ENCODE results near the gene TM2D3. TPM values are rescaled to one million over a fixed set of nuclear protein-coding genes. Genes with fewer than 3 reads are reported as not detected.

The TM2D3 gene
- total and polyA plus RNA-seq, 8 donors, result 20.4 to 128 (median 46.2) TPM

DNA sequence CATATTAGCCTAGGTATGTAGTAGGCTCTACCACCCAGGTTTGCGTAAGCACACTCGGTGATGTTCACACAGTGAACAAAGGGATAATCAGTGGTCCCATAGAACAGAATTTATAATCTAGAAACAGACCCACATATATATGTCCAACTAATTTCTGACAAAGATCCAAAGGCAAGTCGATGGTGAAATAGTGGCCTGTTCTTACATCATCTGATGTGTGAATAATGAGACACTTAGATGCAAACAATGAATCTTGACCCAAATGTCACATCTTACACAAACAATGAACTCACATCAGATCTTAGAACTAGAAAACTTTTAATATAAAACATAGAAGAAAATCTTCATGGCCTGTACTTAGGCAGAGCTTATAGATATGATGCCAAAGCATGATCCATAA, 17.6 kb upstream of the TM2D3 start:
- Histone ChIP-seq H3K4me1 (no peaks in the 10 kb centered on the region), H3K36me3 (peaks cover 9 to 78% (median 72%) of the 10 kb centered on the region in 4 donors), H3K9me3 (peaks cover 0 to 8% (median 2%) of the 10 kb centered on the region in 4 donors), H3K27me3 (no peaks in the 10 kb centered on the region), H3K4me3 (no peak overlapping the region), H3K27ac (no peak overlapping the region)
- no peak for DNase-seq
- intact Hi-C loops (cut with DNase I; ENCODE audit: low total_unique reads), result no loop called here
- TF ChIP-seq EP300 (IDR thresholded peaks at IDR 0.05) (no peak), POLR2A (IDR thresholded peaks at IDR 0.05) (no peak), POLR2AphosphoS5 (IDR thresholded peaks at IDR 0.05) (no peak)
- TF ChIP-seq, protein P1, sequence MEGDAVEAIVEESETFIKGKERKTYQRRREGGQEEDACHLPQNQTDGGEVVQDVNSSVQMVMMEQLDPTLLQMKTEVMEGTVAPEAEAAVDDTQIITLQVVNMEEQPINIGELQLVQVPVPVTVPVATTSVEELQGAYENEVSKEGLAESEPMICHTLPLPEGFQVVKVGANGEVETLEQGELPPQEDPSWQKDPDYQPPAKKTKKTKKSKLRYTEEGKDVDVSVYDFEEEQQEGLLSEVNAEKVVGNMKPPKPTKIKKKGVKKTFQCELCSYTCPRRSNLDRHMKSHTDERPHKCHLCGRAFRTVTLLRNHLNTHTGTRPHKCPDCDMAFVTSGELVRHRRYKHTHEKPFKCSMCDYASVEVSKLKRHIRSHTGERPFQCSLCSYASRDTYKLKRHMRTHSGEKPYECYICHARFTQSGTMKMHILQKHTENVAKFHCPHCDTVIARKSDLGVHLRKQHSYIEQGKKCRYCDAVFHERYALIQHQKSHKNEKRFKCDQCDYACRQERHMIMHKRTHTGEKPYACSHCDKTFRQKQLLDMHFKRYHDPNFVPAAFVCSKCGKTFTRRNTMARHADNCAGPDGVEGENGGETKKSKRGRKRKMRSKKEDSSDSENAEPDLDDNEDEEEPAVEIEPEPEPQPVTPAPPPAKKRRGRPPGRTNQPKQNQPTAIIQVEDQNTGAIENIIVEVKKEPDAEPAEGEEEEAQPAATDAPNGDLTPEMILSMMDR (IDR thresholded peaks at IDR 0.05), result no peak
- 92 to 97% (median 95%) methylated on average over 3 of the region's 3 CpGs for WGBS, 5 donors

DNA sequence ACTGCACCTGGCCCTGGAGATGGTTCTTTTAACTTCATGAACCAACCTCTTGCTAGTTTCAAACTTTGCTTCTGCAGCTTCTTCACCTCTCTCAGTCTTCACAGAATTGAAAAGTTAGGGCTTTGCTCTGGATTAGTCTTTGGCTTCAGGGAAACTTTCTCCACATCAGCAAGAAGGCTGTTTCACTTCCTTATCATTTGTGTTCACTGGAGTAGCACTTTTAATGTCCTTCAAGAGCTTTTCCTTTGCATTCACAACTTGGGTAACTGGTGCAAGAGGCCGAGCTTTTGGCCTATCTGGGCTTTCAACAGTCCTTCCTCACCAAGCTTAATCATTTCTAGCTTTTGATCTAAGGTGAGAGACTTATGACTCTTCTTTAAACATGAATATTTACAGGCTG, 15.7 kb upstream of the TM2D3 start:
- TF ChIP-seq, protein P1 (IDR thresholded peaks at IDR 0.05), result no peak
- TF ChIP-seq EP300 (IDR thresholded peaks at IDR 0.05) (no peak), POLR2AphosphoS5 (IDR thresholded peaks at IDR 0.05) (no peak)
- no peak for DNase-seq
- Histone ChIP-seq H3K36me3 (peaks cover 9 to 62% (median 57%) of the 10 kb centered on the region in 4 donors), H3K4me1 (no peaks in the 10 kb centered on the region), H3K27me3 (no peaks in the 10 kb centered on the region), H3K4me3 (no peak overlapping the region), H3K27ac (no peak overlapping the region), H3K9me3 (peaks cover 0 to 8% (median 2%) of the 10 kb centered on the region in 4 donors)
- 79 to 100% (median 92%) methylated on average over 1 of the region's 1 CpG for WGBS, 5 donors
- intact Hi-C loops (cut with DNase I; ENCODE audit: low total_unique reads), result no loop called here

DNA sequence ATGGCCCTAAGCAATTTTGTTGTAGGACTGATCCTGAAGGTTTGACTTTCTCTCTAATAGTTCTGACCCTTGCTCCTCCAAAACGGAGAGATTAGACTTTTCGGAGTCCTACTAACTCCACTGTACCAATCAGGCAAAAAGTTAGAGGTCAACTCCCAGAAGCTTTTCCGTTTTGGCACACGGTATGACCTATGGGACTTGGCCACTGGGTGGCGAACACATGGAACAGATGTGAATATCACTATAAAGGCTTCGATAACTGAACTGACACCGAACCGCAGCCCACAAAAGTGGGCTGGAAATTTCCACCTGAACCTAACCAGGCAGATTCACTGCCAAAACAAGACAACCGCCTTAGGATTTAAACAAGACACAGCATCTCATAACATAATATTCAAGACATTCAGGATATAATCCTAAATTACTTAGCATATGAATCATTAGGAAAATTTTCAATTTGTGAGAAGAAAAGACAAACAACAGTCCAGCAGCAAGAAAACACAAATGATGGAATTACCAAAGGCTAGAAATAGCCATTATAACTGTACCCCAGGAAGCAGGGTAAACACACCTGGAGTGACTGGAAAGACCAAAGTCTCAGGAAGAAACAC, 12.2 kb upstream of the TM2D3 start:
- intact Hi-C loops (cut with DNase I; ENCODE audit: low total_unique reads), result no loop called here
- 71 to 85% (median 75%) methylated on average over 9 of the region's 9 CpGs for WGBS, 5 donors

DNA sequence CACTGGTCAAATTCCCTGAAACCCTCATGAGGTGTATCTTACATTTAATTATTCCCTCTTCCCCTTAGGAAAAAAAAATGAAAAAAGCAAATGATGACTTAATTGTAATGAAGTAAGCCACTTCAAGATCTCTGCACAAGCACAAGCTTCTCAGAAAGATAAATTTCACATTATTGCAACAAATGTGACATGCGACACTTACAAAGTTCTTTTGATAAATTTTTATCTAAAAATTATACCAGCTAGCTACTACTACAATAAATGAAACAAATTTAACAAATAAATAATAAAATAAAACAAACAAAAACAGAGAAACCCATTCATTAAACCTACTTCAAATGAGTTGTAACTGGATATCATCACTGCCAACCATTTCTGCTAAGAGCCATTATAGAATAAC, 10.0 kb upstream of the TM2D3 start:
- no peak for TF ChIP-seq POLR2A (IDR thresholded peaks at IDR 0.05)
- no peak for TF ChIP-seq EP300 (IDR thresholded peaks at IDR 0.05)
- no peak for TF ChIP-seq POLR2AphosphoS5 (IDR thresholded peaks at IDR 0.05)
- TF ChIP-seq, protein P1 (IDR thresholded peaks at IDR 0.05), result no peak
- H3K36me3 ChIP-seq, result peaks cover 0 to 47% (median 38%) of the 10 kb centered on the region in 4 donors
- no peaks in the 10 kb centered on the region for H3K4me1 ChIP-seq
- H3K27me3 ChIP-seq, result no peaks in the 10 kb centered on the region
- DNase-seq, result no peak
- intact Hi-C loops (cut with DNase I; ENCODE audit: low total_unique reads), result no loop called here
- WGBS, 5 donors, result 94 to 100% (median 98%) methylated on average over 1 of the region's 1 CpG
- H3K9me3 ChIP-seq, result peaks cover 0 to 3% (median 1%) of the 10 kb centered on the region in 4 donors
- no peak overlapping the region for H3K27ac ChIP-seq
- no peak overlapping the region for H3K4me3 ChIP-seq

More for the DNA sequence above, 12.2 kb upstream of the TM2D3 start:
- peaks cover 0 to 51% (median 45%) of the 10 kb centered on the region in 4 donors for H3K36me3 ChIP-seq
- peaks cover 0 to 8% (median 2%) of the 10 kb centered on the region in 4 donors for H3K9me3 ChIP-seq
- H3K4me3 ChIP-seq, result no peak overlapping the region
- no peaks in the 10 kb centered on the region for H3K27me3 ChIP-seq
- H3K4me1 ChIP-seq, result no peaks in the 10 kb centered on the region
- no peak overlapping the region for H3K27ac ChIP-seq
- TF ChIP-seq POLR2A (IDR thresholded peaks at IDR 0.05), result no peak
- TF ChIP-seq, protein P1 (IDR thresholded peaks at IDR 0.05), result peak in 1 of 7 experiments; percentile 9
- no peak for DNase-seq
